GM19463 (cell line): ENCODE data around the gene LAG3.

Source experiments
- ATAC-seq: cut with Tn5 transposase; IDR thresholded peaks from one replicate; pipeline ENCODE4 v1.9.1; 2021; ENCODE audit warnings: mild to moderate bottlenecking, moderate library complexity; ENCODE audit not compliant: unreplicated experiment

LAG3 gene

DNA sequence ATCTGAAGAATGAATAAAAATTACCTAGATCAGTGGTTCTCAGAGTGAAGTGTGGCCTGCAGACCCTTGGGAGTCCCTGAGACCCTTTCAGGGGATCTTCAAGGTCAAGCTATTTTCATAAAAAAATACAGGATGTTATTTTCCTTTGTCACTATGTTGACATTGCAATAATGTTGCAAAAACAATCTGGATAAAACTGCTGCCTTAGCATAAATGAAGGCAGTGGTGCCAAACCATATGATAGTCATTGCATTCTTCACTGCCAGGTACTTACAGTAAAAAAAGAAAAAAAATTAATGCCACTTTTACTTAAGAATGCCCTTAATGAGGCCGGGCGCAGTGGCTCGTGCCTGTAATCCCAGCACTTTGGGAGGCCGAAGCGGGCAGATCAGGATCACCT, 15.0 kb downstream of the LAG3 start:
- ATAC-seq, result no peak

DNA sequence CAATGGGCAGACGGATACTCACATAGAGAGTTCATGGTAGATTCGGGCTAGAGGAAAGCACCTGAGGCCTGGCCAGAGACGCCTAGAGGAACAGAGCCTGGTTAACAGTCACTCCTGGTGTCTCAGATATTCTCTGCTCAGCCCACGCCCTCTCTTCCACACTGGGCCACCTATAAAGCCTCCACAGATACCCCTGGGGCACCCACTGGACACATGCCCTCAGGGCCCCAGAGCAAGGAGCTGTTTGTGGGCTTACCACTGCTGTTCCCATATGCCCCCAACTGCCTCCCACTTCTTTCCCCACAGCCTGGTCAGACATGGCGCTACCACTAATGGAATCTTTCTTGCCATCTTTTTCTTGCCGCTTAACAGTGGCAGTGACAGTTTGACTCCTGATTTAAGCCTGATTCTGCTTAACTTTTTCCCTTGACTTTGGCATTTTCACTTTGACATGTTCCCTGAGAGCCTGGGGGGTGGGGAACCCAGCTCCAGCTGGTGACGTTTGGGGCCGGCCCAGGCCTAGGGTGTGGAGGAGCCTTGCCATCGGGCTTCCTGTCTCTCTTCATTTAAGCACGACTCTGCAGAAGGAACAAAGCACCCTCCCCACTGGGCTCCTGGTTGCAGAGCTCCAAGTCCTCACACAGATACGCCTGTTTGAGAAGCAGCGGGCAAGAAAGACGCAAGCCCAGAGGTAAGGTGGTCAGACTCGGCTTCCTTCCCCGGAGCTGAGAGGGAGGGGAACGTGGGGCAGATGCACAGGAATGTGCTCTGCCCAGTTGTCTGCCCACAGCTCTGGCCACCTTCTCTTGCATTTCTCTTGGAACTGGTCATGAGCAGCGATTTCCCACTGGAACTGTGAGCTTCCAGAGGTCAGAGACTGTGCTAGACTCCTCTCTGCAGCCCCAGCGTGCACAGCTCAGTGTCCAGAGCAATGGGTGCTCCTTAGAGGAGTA, 16.9 kb downstream of the LAG3 start, which contains the start of gene CD4:
TSS of gene CD4 (plus strand) at position 557 of the 953 bp plus-strand sequence. CDS start 10,611 bp downstream, outside the sequence.
- ATAC-seq, result no peak

DNA sequence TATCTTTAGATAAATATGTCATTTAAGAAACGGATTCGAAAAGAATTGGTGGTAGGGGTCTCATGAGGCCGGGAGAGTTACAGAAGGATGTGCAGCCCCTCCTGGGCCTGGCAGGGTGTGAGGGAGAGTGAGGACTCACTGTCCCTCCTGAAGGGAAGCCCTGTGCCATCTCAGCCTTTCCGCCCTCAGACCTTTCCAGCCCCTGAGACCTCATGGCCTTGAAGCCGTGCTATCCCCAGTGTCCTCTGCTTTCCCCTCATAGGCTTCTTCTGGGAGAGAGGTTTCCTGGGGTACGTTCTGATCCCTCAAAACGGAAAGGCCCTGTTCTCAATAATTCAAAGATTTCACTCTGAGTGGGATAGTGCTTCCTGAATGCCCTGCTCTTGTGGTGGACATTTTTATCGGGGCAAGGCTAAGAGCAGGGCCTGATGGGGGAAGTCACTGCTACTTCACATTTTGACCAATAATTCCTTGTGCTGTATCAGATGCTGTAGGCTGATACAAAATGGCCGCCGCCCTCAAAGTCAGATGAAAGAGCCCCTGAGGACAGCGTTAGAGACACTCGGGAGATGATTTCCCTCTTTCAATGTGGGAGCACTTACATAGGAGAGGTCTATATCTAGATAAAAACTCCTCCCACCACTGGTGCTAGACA, 18.3 kb downstream of the LAG3 start:
- no peak for ATAC-seq

DNA sequence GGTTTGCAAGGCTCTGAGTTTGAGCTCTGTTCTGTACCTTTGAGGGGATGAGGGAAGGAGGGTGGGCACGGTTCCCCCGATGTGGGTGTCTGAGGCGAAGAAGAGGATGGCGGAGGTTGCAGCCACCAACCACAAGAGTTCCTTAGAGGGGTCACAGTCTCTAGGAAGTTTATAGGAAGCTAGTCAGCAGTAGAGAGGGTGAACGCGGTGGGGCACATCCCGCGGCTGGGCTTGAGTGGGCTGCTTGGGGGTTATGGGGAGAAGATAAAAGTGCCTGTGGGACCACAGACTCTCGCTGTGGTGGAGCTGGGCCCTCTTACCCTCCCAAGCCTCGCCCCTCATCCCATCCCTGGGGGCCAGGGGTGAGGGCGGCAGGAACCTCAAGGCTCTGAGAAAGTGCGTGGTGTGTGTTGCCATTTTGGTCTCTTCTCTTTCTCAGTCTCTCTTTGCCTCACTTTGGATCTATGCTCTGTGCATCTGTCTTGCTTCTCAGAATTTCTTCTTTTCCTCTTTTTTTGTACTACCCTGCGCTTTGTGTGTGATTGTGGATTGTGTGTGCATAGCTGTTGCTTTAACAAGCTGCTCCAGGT, 19.7 kb downstream of the LAG3 start:
- no peak for ATAC-seq

DNA sequence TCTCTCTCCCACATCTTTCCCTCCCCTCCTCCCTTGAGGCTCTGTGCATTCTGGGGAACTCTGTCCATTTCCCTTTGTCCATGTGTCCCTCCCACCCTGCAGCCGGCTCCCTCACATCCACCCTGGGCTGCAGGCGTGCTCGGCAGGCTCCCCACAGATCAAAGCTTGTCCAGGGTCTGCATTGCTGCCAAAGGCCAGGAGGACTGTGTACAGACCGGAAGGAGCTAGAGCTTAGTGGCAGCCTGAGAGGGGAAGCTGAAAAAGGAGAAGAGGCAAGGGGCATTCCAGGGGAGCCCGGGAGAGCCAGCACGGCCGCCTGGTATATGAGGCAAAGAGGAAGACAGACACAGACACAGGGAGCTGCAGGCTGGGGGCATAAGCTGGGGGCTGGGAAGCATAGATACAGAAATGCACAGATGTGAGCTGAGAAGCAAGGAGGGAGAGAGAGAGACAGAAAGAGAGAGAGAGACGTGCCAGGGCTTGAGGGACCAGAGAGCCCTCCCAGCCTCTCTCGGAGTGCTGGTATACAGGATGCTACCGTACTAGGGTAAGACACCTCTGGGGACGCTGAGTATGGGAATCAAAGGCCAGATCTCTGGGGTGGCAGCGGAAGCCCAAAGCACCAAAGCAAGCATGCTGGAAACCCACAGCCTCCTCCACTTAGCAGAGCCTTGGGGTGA, 20.3 kb downstream of the LAG3 start:
- no peak for ATAC-seq

DNA sequence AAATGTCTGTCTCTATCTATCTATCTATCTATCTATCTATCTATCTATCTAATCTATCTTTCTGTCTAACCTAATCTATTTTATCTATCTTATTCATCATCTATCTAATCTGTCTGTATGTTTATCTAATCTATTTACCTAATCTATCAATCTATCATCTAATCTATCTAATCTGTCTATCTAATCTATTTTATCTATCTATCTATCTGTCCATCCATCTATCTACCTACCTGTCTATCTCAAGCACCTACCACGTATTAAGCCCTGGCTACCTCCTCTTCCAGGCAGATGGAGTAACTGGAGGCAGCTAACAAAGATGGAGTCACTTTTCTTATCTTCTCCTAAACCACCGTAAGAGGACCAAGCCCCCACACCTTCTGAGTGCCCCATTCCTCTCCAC, 22.8 kb downstream of the LAG3 start:
- ATAC-seq, result no peak

DNA sequence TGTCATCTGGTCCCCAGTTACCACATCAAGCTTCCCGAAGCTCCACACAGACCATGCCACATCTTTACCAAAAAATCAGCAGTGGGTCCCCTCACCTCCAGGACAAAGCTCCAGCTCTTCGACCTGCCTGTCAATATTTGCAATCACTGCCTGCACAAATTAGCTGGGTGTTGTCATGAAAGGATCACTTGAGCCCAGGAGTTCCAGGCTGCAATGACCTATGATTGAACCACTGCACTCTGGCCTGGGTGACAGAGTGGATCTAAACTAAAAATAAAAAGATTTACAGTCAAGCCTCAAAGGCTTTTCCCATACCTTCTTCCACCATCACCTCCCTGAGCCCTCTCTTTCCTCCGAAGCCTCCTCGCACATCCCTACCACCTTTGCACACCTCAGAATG, 24.3 kb downstream of the LAG3 start:
- ATAC-seq, result no peak

DNA sequence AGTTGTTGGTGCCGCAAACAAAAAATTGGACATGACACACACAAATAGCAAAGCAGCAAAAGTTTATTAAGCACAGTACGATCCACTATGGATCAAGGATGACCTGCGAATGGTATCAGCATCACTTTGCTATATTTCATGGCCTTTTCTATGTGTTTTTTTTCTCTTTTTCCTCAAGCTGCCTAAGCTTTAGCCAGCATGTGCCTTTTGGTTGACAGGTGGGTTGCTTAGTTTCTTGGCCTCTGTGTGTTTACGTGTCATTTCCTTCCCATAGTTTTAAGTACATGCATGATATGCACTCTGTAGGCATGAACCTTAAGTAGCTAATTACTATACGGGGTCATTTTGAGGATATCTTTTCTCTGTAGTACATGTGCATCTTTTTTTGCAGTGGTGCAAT, 26.8 kb downstream of the LAG3 start:
- ATAC-seq, result no peak

DNA sequence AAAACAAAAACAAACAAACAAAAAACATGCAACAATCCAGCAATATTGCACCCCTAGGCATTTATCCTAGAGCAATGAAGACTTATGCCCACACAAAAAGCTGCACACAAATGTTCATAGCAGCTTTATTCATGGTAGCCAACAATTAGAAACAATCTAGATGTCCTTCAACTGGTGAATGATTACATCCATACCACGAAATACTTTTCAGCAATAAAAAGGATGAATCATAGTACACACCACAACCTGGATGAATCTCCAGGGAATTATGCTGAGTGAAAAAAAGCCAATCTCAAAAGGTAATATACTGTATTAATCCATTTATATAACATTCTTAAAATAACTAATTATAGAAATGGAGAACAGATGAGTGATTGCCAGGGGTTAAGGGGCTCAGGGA, 34.9 kb downstream of the LAG3 start:
- no peak for ATAC-seq

DNA sequence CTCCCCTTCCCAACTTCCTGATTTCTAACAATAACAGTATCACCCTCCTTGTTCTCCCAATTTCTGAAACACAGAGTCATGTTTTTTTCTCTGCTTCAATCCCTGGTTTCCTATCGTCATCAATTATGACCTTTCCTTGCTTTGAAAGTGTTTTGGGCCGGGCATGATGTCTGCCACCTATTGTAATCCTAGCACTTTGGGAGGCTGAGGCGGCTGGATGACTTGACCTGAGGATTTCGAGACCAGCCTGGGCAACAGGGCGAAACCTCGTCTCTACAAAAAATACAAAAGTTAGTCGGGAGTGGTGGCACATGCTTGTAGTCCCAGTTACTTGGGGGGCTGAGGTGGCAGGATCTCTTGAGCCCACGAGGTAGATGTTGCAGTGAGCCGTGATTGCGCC, 36.7 kb downstream of the LAG3 start:
- ATAC-seq, result no peak

DNA sequence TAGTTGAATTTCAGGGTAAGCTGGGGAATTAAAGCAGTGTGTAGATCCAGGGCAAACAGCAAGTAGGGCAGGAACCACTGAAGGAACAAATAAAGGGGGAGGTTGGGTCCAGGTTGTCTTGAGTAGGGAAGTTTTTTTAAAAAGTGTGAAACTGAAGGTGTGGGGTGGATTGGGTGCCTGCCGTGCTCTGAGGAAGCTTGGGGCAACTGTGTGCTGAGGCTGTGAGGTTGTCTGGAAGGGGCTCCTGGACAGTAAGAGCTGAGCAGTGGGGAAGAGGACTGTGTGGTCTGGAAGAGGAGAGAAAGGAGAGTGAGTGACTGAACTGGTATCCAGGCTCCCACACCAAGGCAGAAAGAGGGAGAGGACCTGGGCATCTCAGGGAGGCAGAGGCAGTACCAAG, 38.4 kb downstream of the LAG3 start:
- no peak for ATAC-seq

DNA sequence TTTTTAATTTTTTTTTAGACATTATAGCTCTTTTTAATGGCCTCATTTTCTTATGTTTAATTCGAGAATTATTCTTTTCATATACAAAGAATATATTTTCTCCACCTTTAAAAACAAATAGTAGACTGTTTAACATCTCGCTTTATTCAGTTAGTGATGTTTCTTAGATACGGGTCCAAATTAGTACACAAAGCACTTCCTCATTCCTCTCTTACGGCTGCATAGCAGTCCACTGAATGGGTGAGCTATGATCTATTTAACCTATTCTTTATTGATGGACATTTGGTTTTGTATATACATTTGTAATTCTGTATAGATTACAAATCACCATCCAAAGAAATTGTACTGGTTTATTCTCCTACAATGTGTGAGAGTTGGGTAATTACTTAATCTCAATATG, 41.0 kb downstream of the LAG3 start:
- ATAC-seq, result no peak

DNA sequence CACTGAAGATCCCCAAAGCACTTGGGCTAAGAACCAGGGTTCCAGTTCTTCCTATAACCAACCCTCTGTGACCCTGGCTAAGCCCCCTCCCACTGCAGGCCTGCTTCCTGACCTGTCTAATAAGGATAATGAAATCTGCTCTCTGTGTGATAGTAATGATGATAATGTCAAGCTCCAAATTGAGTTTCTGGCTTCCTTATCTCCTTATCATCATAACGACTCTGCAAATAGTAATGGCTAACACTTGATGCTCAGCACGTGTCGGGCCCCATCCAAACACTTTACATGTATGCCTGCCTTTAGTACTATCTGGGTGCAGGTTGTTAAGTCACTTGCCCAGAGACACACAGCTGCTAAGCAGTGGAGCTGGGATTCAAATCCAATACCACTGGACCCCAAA, 44.3 kb downstream of the LAG3 start:
- no peak for ATAC-seq

DNA sequence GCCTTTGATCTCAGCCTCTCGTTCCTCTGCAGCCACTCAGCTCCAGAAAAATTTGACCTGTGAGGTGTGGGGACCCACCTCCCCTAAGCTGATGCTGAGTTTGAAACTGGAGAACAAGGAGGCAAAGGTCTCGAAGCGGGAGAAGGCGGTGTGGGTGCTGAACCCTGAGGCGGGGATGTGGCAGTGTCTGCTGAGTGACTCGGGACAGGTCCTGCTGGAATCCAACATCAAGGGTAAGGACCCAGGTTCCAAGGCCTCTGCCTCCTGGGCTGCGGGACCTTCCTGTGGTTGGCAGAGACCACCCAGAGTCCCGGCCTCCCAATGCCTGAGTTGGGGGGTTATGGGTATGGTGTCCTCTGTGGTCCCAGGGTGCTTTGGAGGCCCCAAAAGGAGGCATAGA, 44.8 kb downstream of the LAG3 start:
- no peak for ATAC-seq

DNA sequence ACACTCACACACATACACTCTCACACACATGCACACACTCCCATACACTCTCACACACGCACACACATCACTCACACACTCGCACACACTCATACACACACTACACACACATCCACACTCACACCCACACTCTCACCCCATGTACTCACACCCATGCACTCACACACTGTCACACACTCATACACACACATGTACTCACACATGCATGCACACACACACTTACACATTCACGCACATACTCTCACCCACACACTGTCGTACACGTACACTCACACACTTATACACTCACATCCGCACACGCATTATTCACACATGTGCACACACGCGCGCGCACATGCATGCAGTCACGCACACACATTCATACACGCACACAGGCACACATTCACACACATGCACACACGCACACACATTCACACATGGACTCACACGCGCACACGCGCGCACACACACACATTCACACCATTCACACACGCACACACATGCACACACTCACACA, 45.4 kb downstream of the LAG3 start:
- ATAC-seq, result no peak

DNA sequence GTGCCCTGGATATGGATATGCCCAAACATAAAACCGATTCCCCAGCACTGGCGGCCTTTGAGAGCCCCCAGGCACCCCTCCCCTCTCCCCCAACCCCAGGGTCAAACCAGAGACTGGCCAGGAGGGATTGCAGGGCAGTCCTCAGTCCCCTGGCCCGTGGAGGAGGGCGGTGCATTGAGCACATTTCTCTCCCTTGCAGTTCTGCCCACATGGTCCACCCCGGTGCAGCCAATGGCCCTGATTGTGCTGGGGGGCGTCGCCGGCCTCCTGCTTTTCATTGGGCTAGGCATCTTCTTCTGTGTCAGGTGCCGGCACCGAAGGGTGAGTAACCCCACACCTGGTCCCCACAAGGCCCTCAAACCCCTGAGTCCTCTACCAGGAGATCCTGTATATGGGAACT, 45.9 kb downstream of the LAG3 start:
- ATAC-seq, result no peak

DNA sequence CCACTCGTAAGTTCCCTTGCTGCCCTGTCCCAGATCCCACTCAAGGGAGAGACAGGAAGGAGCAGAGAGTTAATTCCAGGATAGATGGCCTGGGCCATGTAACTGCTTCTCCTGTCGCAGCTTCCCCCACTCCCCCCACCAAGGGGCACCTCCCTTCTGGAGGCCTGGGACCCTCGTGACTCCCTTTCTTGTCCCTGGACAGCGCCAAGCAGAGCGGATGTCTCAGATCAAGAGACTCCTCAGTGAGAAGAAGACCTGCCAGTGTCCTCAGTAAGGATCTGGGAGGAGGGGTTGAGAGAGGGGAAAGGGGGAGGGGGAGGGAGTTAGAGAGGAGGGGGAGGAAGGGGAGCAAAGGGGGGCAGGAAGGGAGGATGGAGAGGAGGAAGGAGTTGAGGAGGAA, 46.3 kb downstream of the LAG3 start:
- ATAC-seq, result no peak

DNA sequence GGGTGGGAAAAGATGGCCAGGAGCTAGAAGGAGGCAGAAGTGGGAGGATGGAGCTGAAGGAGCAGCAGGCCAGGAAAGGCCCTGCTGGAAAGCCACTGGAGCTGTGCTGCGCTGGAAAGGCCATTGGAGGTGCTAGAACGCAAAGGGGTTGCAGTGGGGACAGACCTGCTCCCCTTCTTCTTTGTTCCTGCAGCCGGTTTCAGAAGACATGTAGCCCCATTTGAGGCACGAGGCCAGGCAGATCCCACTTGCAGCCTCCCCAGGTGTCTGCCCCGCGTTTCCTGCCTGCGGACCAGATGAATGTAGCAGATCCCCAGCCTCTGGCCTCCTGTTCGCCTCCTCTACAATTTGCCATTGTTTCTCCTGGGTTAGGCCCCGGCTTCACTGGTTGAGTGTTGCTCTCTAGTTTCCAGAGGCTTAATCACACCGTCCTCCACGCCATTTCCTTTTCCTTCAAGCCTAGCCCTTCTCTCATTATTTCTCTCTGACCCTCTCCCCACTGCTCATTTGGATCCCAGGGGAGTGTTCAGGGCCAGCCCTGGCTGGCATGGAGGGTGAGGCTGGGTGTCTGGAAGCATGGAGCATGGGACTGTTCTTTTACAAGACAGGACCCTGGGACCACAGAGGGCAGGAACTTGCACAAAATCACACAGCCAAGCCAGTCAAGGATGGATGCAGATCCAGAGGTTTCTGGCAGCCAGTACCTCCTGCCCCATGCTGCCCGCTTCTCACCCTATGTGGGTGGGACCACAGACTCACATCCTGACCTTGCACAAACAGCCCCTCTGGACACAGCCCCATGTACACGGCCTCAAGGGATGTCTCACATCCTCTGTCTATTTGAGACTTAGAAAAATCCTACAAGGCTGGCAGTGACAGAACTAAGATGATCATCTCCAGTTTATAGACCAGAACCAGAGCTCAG, 47.0 kb downstream of the LAG3 start:
- ATAC-seq, result no peak

DNA sequence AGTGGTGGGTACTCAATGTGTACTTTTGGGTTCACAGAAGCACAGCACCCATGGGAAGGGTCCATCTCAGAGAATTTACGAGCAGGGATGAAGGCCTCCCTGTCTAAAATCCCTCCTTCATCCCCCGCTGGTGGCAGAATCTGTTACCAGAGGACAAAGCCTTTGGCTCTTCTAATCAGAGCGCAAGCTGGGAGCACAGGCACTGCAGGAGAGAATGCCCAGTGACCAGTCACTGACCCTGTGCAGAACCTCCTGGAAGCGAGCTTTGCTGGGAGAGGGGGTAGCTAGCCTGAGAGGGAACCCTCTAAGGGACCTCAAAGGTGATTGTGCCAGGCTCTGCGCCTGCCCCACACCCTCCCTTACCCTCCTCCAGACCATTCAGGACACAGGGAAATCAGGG, 47.8 kb downstream of the LAG3 start:
- no peak for ATAC-seq
